ENCODE results near the gene ISYNA1.

GRCh38 chr19:18388960-18389725 lies 48.8 kb downstream of the ISYNA1 start:
- TF ChIP-seq ETV6 (CRISPR knock-in tag; IDR thresholded peaks at IDR 0.05) (no peak), CTCF (IDR thresholded peaks at IDR 0.05) (no peak), ERG (CRISPR knock-in tag; IDR thresholded peaks at IDR 0.05) (no peak), ATF2 (CRISPR knock-in tag; IDR thresholded peaks at IDR 0.05; ENCODE audit: borderline replicate concordance, low read depth) (no peak), ZNF121 (CRISPR knock-in tag; IDR thresholded peaks at IDR 0.05) (peak; percentile 18; the same call in 1 of the 2 replicates), NR1H2 (CRISPR knock-in tag; IDR thresholded peaks at IDR 0.05) (no peak), ZNF396 (CRISPR knock-in tag; IDR thresholded peaks at IDR 0.05; ENCODE audit: borderline replicate concordance) (no peak), JUN (CRISPR knock-in tag; IDR thresholded peaks at IDR 0.05) (no peak), MYBL2 (CRISPR knock-in tag; IDR thresholded peaks at IDR 0.05) (no peak), PRDM15 (CRISPR knock-in tag; IDR thresholded peaks at IDR 0.05) (no peak), ESRRA (CRISPR knock-in tag; IDR thresholded peaks at IDR 0.05; ENCODE audit: borderline replicate concordance) (no peak), NFE2L1 (CRISPR knock-in tag; IDR thresholded peaks at IDR 0.05) (no peak), SP1 (CRISPR knock-in tag; conservative IDR thresholded peaks at IDR 0.05) (no peak), ATF3 (CRISPR knock-in tag; conservative IDR thresholded peaks at IDR 0.05) (no peak)

All from WTC11 (cell line).